H1 (cell line): ENCODE measurements around the gene KCNAB3. TPM values are rescaled to one million over a fixed set of nuclear protein-coding genes. Genes with fewer than 3 reads are reported as not detected.

Experiments used
- CTCF ChIA-PET: fragments of 300-600 bp; sonication (Branson Sonifier 250); formaldehyde crosslinking; loops from one replicate; lab custom pipeline; 2021; ENCODE audit not compliant: partially characterized antibody; lab: Charles Lee
- POLR2A ChIA-PET: fragments of 300-600 bp; sonication (Branson Sonifier 250); formaldehyde crosslinking; loops from one replicate; lab custom pipeline; 2021; ENCODE audit warnings: inconsistent platforms; ENCODE audit not compliant: partially characterized antibody; lab: Charles Lee
- DNase-seq, 2 experiments: peaks; one replicate each; pipeline versions ENCODE4 v3.0.0 to v3.0.0-alpha.2; 2010 to 2022; ENCODE audit warnings: low spot score in 2 of 2, low read depth in 1 of 2, mixed read lengths in 1 of 2
- FAIRE-seq: peaks from 2 replicates; lab custom pipeline; 2011; peaks lifted over from hg19 to GRCh38; lab: Jason Lieb, UNC
- H2AFZ ChIP-seq: 2 replicates; pipeline ENCODE4 v1.8.1; 2012; ENCODE audit warnings: low read length, inconsistent platforms
- H2AK5ac ChIP-seq: 2 replicates; pipeline ENCODE4 v1.6.1; 2013; ENCODE audit warnings: low read depth, low read length
- H2BK120ac ChIP-seq: replicated peaks from 2 replicates; pipeline ENCODE3; 2013; ENCODE audit warnings: low read depth, low read length, inconsistent platforms
- H2BK12ac ChIP-seq: 2 replicates; pipeline ENCODE4 v1.6.1; 2013; ENCODE audit warnings: low read depth, low read length
- H2BK15ac ChIP-seq: 2 replicates; pipeline ENCODE4 v1.6.1; 2013; ENCODE audit warnings: low read length
- H2BK20ac ChIP-seq: 2 replicates; pipeline ENCODE4 v1.6.1; 2013; ENCODE audit warnings: low read length
- H2BK5ac ChIP-seq: 2 replicates; pipeline ENCODE4 v1.6.1; 2013; ENCODE audit warnings: low read depth, low read length
- H3K14ac ChIP-seq: 2 replicates; pipeline ENCODE4 v1.6.1; 2013; ENCODE audit warnings: inconsistent platforms; ENCODE audit not compliant: insufficient read length
- H3K18ac ChIP-seq: 2 replicates; pipeline ENCODE4 v1.6.1; 2013; ENCODE audit warnings: low read length; ENCODE audit errors: extremely low read depth
- H3K23ac ChIP-seq: 2 replicates; pipeline ENCODE4 v1.6.1; 2013; ENCODE audit warnings: inconsistent platforms; ENCODE audit not compliant: insufficient read length
- H3K23me2 ChIP-seq: 2 replicates; pipeline ENCODE4 v1.6.1; 2013; ENCODE audit warnings: low read depth, low read length
- H3K27ac ChIP-seq: 2 replicates; pipeline ENCODE4 v1.6.1; 2011; ENCODE audit warnings: low read depth, low read length, inconsistent platforms
- H3K27me3 ChIP-seq, 4 experiments: replicated peaks in 1 of 4; 1 replicate in 1 of 4; 2 replicates in 3 of 4; pipeline versions ENCODE4 v1.6.1 to v1.8.1; 2011 to 2013; ENCODE audit warnings: low read length in 3 of 4, mild to moderate bottlenecking in 3 of 4, inconsistent platforms in 2 of 4, mixed read lengths in 2 of 4, moderate library complexity in 1 of 4; ENCODE audit not compliant: control insufficient read depth in 3 of 4, insufficient read depth in 3 of 4; ENCODE audit errors: extremely low read depth in 1 of 4
- H3K36me3 ChIP-seq, 4 experiments: 2 replicates each; pipeline versions ENCODE4 v1.6.1 to v1.8.1; 2011 to 2013; ENCODE audit warnings: mild to moderate bottlenecking in 4 of 4, low read length in 3 of 4, moderate library complexity in 2 of 4, control low read depth in 1 of 4, inconsistent platforms in 1 of 4; ENCODE audit not compliant: insufficient read depth in 4 of 4, control insufficient read depth in 2 of 4
- H3K4ac ChIP-seq: replicated peaks from 2 replicates; pipeline ENCODE3; 2013; ENCODE audit warnings: low read length, low read depth, mixed read lengths, inconsistent platforms; ENCODE audit not compliant: insufficient read length
- H3K4me1 ChIP-seq, 4 experiments: replicated peaks in 1 of 4; 1 replicate in 1 of 4; 2 replicates in 3 of 4; pipeline versions ENCODE4 v1.6.1 to v1.8.1; 2011 to 2013; ENCODE audit warnings: low read length in 3 of 4, inconsistent platforms in 2 of 4, mixed read lengths in 1 of 4; ENCODE audit not compliant: insufficient read depth in 4 of 4, control insufficient read depth in 3 of 4
- H3K4me2 ChIP-seq, 2 experiments: 2 replicates each; pipeline versions ENCODE4 v1.6.1 to v1.8.1; 2011 to 2013; ENCODE audit warnings: low read depth in 2 of 2, low read length in 2 of 2, control low read depth in 1 of 2, inconsistent platforms in 1 of 2, mild to moderate bottlenecking in 1 of 2; ENCODE audit not compliant: insufficient read depth in 1 of 2
- H3K4me3 ChIP-seq, 4 experiments: fragments of 200-600, 300-600 bp in 1 of 4; sonication (generic), shearing (Covaris generic), sonication (Bioruptor Twin) in 1 of 4; 2 replicates each; pipeline versions ENCODE4 v1.5.1 to v1.8.1; 2011 to 2016; ENCODE audit warnings: low read length in 4 of 4, low read depth in 3 of 4, control low read depth in 2 of 4, inconsistent platforms in 2 of 4, mild to moderate bottlenecking in 2 of 4, mixed read lengths in 1 of 4, moderate library complexity in 1 of 4; ENCODE audit not compliant: insufficient read depth in 2 of 4; ENCODE audit errors: extremely low read depth in 1 of 4
- H3K56ac ChIP-seq: replicated peaks from 2 replicates; pipeline ENCODE3; 2013; ENCODE audit warnings: low read depth, mild to moderate bottlenecking, mixed read lengths, low read length, inconsistent platforms; ENCODE audit not compliant: insufficient read length
- H3K79me1 ChIP-seq: 2 replicates; pipeline ENCODE4 v1.6.1; 2013; ENCODE audit warnings: low read depth, low read length, control low read depth
- H3K79me2 ChIP-seq, 2 experiments: 2 replicates each; pipeline versions ENCODE4 v1.6.1 to v1.8.1; 2012 to 2013; ENCODE audit warnings: low read length in 2 of 2, mild to moderate bottlenecking in 2 of 2, inconsistent platforms in 1 of 2; ENCODE audit not compliant: insufficient read depth in 2 of 2, control insufficient read depth in 1 of 2
- H3K9ac ChIP-seq, 4 experiments: replicated peaks in 1 of 4; 1 replicate in 1 of 4; 2 replicates in 3 of 4; pipeline versions ENCODE4 v1.6.1 to v1.8.1; 2011 to 2013; ENCODE audit warnings: low read depth in 3 of 4, low read length in 3 of 4, control low read depth in 2 of 4, mild to moderate bottlenecking in 2 of 4, moderate library complexity in 2 of 4, inconsistent platforms in 1 of 4; ENCODE audit errors: extremely low read depth in 1 of 4
- H3K9me3 ChIP-seq, 2 experiments: 2 replicates each; pipeline versions ENCODE4 v1.6.1 to v1.8.1; 2012 to 2013; ENCODE audit warnings: mild to moderate bottlenecking in 2 of 2, moderate library complexity in 2 of 2, control low read depth in 1 of 2, inconsistent platforms in 1 of 2, low read depth in 1 of 2, low read length in 1 of 2, mixed read lengths in 1 of 2; ENCODE audit not compliant: insufficient read depth in 2 of 2
- H4K20me1 ChIP-seq, 2 experiments: replicated peaks in 1 of 2; 2 replicates each; pipeline versions ENCODE3 to v1.8.1; 2011 to 2013; ENCODE audit warnings: inconsistent platforms in 2 of 2, low read length in 2 of 2, mild to moderate bottlenecking in 1 of 2; ENCODE audit not compliant: insufficient read depth in 2 of 2, control insufficient read depth in 1 of 2
- H4K5ac ChIP-seq: 2 replicates; pipeline ENCODE4 v1.6.1; 2013; ENCODE audit warnings: low read length, low read depth, mixed read lengths, inconsistent platforms; ENCODE audit not compliant: insufficient read length
- H4K8ac ChIP-seq: 2 replicates; pipeline ENCODE4 v1.8.0; 2013; ENCODE audit warnings: mild to moderate bottlenecking, moderate library complexity, low read length, inconsistent platforms; ENCODE audit not compliant: insufficient read depth; ENCODE audit errors: extremely low read depth
- H4K91ac ChIP-seq: replicated peaks from 2 replicates; pipeline ENCODE3; 2013; ENCODE audit warnings: low read length, mixed read lengths, inconsistent platforms; ENCODE audit not compliant: insufficient read length
- BRCA1 ChIP-seq: IDR thresholded peaks from 2 replicates; pipeline ENCODE4 v1.6.1; 2012; ENCODE audit warnings: low read depth, low read length, improper control_type of control experiment
- CEBPB ChIP-seq: IDR thresholded peaks from 2 replicates; pipeline ENCODE4 v1.6.1; 2012; ENCODE audit warnings: low read depth, low read length
- CTBP2 ChIP-seq: IDR thresholded peaks from 2 replicates; pipeline ENCODE4 v1.7.0; 2011; ENCODE audit warnings: borderline replicate concordance, mild to moderate bottlenecking, moderate library complexity, mixed read lengths, low read length; ENCODE audit not compliant: insufficient read depth, insufficient read length
- GTF2F1 ChIP-seq: IDR thresholded peaks from 2 replicates; pipeline ENCODE4 v1.6.1; 2012; ENCODE audit warnings: low read depth, low read length, improper control_type of control experiment, borderline replicate concordance
- KDM5A ChIP-seq: fragments of 200-600 bp; IDR thresholded peaks from 2 replicates; pipeline ENCODE4 v1.7.1; 2012; ENCODE audit warnings: mild to moderate bottlenecking, low read length, inconsistent platforms, mixed read lengths
- NANOG ChIP-seq: IDR thresholded peaks from 2 replicates; pipeline ENCODE4 v1.6.1; 2011; ENCODE audit warnings: low read length, low read depth, mild to moderate bottlenecking, inconsistent platforms; ENCODE audit not compliant: insufficient read depth, poor library complexity, severe bottlenecking
- RFX5 ChIP-seq: IDR thresholded peaks from 2 replicates; pipeline ENCODE4 v1.6.1; 2011; ENCODE audit warnings: low read depth, low read length, improper control_type of control experiment, borderline replicate concordance
- TAF7 ChIP-seq: optimal IDR thresholded peaks from 2 replicates; pipeline ENCODE3; 2011; ENCODE audit warnings: low read depth, mild to moderate bottlenecking, inconsistent platforms, low read length, moderate library complexity, borderline replicate concordance
- TEAD4 ChIP-seq: IDR thresholded peaks from 2 replicates; pipeline ENCODE4 v1.6.1; 2012; ENCODE audit warnings: low read depth, low read length, inconsistent platforms, mixed read lengths
- WGBS, 2 experiments: shearing (Covaris generic) in 1 of 2; methylation state at CpG; one replicate each; pipeline versions ENCODE4 v1.1.6 to v1.1.7; 2013 to 2015; ENCODE audit warnings: low lambda C conversion rate in 2 of 2, mixed read lengths in 2 of 2, inconsistent platforms in 1 of 2, low coverage in 1 of 2, missing lambda C conversion rate in 1 of 2; ENCODE audit not compliant: insufficient replicate concordance in 2 of 2, insufficient coverage in 1 of 2, insufficient read length in 1 of 2; ENCODE audit errors: extremely low coverage in 1 of 2, missing lambda C conversion rate in 1 of 2; 5-methylcytosine and 5-hydroxymethylcytosine counted together
- polyA plus RNA-seq, 7 experiments: library from polyadenylated mRNA; depleted of rRNA in 3 of 7; stranded (reverse) in 5 of 7; unstranded in 2 of 7; fragments of >200 nt in 5 of 7; fragments of 200-250 nt in 2 of 7; gene quantifications; 1 replicate in 5 of 7; 2 replicates in 1 of 7; 4 replicates in 1 of 7; pipeline versions ENCODE4 v1.2.1 to v1.2.3, GENCODE V29; 2011 to 2013; ENCODE audit warnings: missing spikeins in 2 of 7, mixed read lengths in 2 of 7
- total RNA-seq: library from RNA; stranded (reverse); fragmentation: NEBNext Ultra II Directional; extraction: Animal tissue kit (Norgen Biotek cat#: 25700); gene quantifications from 2 replicates; pipeline ENCODE4 v1.2.1, GENCODE V29; 2021
- TF ChIP-seq, protein P1 (sequence below): IDR thresholded peaks from 2 replicates; pipeline ENCODE4 v1.6.1; 2011; ENCODE audit warnings: low read depth, mild to moderate bottlenecking, low read length; ENCODE audit not compliant: insufficient read depth

KCNAB3 gene
- total and polyA plus RNA-seq, 2 of the 8 experiments (the other 6 are each of a cell fraction or from before 2014, with no cell fraction given): 1.7 to 2.4 TPM

DNA sequence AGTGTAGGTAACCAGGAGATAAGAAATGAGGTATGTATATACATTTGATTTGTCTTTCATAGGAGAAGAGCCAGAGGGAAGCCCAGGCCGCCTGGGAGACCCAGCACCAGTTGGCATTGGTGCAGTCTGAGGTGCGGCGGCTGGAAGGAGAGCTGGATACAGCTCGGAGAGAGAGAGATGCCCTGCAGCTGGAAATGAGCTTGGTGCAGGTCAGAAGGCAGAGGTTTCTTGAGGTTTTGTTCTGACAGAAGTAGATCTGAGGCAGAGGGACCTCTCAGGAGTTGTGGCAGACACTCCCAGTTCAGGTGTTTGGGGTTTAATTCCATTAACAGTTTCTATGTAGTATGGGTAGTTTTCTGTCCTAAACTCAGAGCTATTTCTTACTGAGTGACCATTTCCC lies 10.4 kb upstream of the KCNAB3 start:
- H3K23me2 ChIP-seq: no peaks in the 10 kb centered on the region
- H4K5ac ChIP-seq: no peak overlapping the region
- ChIA-PET CTCF (interaction anchor here (0.7 to 2.6 kb wide), 10 partner anchors 27 to 121 kb away, joined by 3 to 7 read pairs (median 4); no protein-coding TSS in a partner anchor), POLR2A (no interaction called here)
- DNase-seq (no peak), FAIRE-seq (no peak)
- H3K56ac ChIP-seq: no peak overlapping the region
- H2BK120ac ChIP-seq: no peak overlapping the region
- no peak overlapping the region for H4K91ac ChIP-seq
- H3K4ac ChIP-seq: no peak overlapping the region
- no peak overlapping the region for H2AK5ac ChIP-seq
- H3K79me2 ChIP-seq: no peaks in the 10 kb centered on the region
- no peaks in the 10 kb centered on the region for H3K9me3 ChIP-seq
- H3K9ac ChIP-seq: no peak overlapping the region
- H2BK5ac ChIP-seq: no peak overlapping the region
- TF ChIP-seq BRCA1: no peak
- no peak for TF ChIP-seq GTF2F1
- TF ChIP-seq RFX5: no peak
- TF ChIP-seq, protein P1, sequence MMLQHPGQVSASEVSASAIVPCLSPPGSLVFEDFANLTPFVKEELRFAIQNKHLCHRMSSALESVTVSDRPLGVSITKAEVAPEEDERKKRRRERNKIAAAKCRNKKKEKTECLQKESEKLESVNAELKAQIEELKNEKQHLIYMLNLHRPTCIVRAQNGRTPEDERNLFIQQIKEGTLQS: no peak
- TF ChIP-seq NANOG: no peak
- TF ChIP-seq CTBP2: no peak
- no peak for TF ChIP-seq TAF7
- TF ChIP-seq TEAD4: no peak
- TF ChIP-seq KDM5A: no peak
- TF ChIP-seq CEBPB: no peak
- peaks cover 2 to 4% of the 10 kb centered on the region in 2 experiments for H4K20me1 ChIP-seq
- H2BK12ac ChIP-seq: no peak overlapping the region
- H3K18ac ChIP-seq: no peak overlapping the region
- no peak overlapping the region for H3K4me3 ChIP-seq
- no peak overlapping the region for H3K4me2 ChIP-seq
- no peak overlapping the region for H3K27ac ChIP-seq
- H3K79me1 ChIP-seq: no peaks in the 10 kb centered on the region
- no peaks in the 10 kb centered on the region for H3K27me3 ChIP-seq
- H2BK15ac ChIP-seq: no peak overlapping the region
- WGBS, 2 experiments: 82% methylated on average over 4 of the region's 4 CpGs; no CpG with 5 or more reads in 1 of the 2 experiments
- no peak overlapping the region for H2BK20ac ChIP-seq
- H3K36me3 ChIP-seq: peaks cover 6 to 55% (median 29%) of the 10 kb centered on the region in 4 experiments; a peak in 7 of 8 replicates
- no peak overlapping the region for H3K23ac ChIP-seq
- H3K4me1 ChIP-seq: no peaks in the 10 kb centered on the region
- H2AFZ ChIP-seq: no peak overlapping the region
- no peak overlapping the region for H4K8ac ChIP-seq
- H3K14ac ChIP-seq: no peak overlapping the region
